Chondrocyte (in vitro differentiated cells): Measurements from ENCODE around the gene PPP2R2C. TPM values are rescaled to one million over a fixed set of nuclear protein-coding genes. Genes with fewer than 3 reads are reported as not detected.

ENCODE experiments used
- DNase-seq: peaks from one replicate; pipeline ENCODE4 v3.0.0; 2021; ENCODE audit warnings: mixed read lengths, low spot score
- H3K27ac Mint-ChIP-seq: one replicate; pipeline ENCODE4 v1.8.0; 2021; ENCODE audit warnings: mild to moderate bottlenecking, moderate library complexity, mixed read lengths; ENCODE audit not compliant: unreplicated experiment
- H3K27me3 Mint-ChIP-seq: 2 replicates; pipeline ENCODE4 v1.8.0; 2021; ENCODE audit warnings: low read depth, mixed read lengths
- H3K36me3 Mint-ChIP-seq: 2 replicates; pipeline ENCODE4 v1.8.0; 2021; ENCODE audit warnings: low read depth, mixed read lengths
- H3K4me1 Mint-ChIP-seq: 2 replicates; pipeline ENCODE4 v1.8.0; 2021; ENCODE audit warnings: low read depth, mild to moderate bottlenecking, mixed read lengths
- H3K4me3 Mint-ChIP-seq: one replicate; pipeline ENCODE4 v1.8.0; 2021; ENCODE audit warnings: mild to moderate bottlenecking, moderate library complexity, mixed read lengths; ENCODE audit not compliant: unreplicated experiment
- H3K9me3 Mint-ChIP-seq: 2 replicates; pipeline ENCODE4 v1.8.0; 2021; ENCODE audit warnings: low read depth, mixed read lengths
- total RNA-seq: library from RNA; stranded (reverse); gene quantifications from 3 replicates; pipeline ENCODE4 v1.2.1, GENCODE V29; 2021
- TF ChIP-seq, protein P1 (sequence below): fragments of 200-600 bp; sonication (generic); IDR thresholded peaks from 2 replicates; pipeline ENCODE4 v1.5.0; 2021; ENCODE audit warnings: antibody characterized with exemption, mild to moderate bottlenecking, moderate library complexity

PPP2R2C gene
- total RNA-seq, 1 donor from 2014 or later = 0.10 TPM

DNA sequence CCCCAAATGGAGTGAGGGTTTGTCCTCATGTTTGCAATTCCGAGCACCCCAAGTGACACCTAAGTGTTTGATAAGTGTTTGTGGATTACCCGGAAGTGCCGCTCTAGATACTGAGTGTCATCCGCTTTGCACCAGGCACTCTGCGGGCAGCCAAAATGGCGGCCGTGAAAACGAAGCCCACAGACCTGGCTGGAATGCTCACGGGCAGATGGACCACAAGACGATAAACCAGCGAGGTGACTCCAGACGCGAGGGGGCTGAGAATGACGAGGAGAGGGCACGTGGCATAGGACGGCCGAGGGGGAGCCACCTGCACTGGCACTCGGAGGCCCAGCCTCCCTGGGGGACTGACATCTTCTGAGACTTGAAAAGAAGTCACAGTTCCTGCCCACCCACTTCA, 51.0 kb downstream of the PPP2R2C start:
- TF ChIP-seq, protein P1, sequence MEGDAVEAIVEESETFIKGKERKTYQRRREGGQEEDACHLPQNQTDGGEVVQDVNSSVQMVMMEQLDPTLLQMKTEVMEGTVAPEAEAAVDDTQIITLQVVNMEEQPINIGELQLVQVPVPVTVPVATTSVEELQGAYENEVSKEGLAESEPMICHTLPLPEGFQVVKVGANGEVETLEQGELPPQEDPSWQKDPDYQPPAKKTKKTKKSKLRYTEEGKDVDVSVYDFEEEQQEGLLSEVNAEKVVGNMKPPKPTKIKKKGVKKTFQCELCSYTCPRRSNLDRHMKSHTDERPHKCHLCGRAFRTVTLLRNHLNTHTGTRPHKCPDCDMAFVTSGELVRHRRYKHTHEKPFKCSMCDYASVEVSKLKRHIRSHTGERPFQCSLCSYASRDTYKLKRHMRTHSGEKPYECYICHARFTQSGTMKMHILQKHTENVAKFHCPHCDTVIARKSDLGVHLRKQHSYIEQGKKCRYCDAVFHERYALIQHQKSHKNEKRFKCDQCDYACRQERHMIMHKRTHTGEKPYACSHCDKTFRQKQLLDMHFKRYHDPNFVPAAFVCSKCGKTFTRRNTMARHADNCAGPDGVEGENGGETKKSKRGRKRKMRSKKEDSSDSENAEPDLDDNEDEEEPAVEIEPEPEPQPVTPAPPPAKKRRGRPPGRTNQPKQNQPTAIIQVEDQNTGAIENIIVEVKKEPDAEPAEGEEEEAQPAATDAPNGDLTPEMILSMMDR = no peak
- H3K27ac Mint-ChIP-seq = no peak overlapping the region
- H3K27me3 Mint-ChIP-seq = peaks cover 35% of the 10 kb centered on the region
- H3K4me1 Mint-ChIP-seq = no peaks in the 10 kb centered on the region
- H3K36me3 Mint-ChIP-seq = no peaks in the 10 kb centered on the region
- peak; percentile 62 for DNase-seq
- H3K9me3 Mint-ChIP-seq = no peaks in the 10 kb centered on the region
- no peak overlapping the region for H3K4me3 Mint-ChIP-seq

DNA sequence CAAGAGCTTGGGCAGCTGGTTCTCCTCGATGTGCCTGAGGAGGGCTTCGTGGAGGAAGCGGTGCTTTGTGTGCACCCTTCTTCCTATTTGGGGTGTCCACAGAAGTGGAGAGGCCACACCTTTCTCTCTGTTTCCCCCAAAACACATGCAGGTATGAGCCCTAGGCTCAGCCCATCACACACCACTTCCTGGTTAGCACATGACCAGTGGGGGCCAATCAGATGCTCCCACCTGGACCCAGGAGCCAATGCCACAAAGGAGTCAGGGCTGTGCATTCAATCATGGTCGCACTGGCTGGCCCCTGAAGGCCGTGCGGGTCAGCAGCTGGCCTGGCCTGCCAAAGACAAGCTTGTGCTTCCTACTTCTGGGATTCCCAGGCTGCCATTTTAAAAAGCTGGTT, 51.4 kb downstream of the PPP2R2C start:
- Mint-ChIP-seq H3K9me3 (no peaks in the 10 kb centered on the region), H3K27me3 (peaks cover 37% of the 10 kb centered on the region), H3K27ac (no peak overlapping the region), H3K4me3 (no peak overlapping the region), H3K36me3 (no peaks in the 10 kb centered on the region), H3K4me1 (no peaks in the 10 kb centered on the region)
- peak; percentile 42 for DNase-seq
- TF ChIP-seq, protein P1 = no peak

DNA sequence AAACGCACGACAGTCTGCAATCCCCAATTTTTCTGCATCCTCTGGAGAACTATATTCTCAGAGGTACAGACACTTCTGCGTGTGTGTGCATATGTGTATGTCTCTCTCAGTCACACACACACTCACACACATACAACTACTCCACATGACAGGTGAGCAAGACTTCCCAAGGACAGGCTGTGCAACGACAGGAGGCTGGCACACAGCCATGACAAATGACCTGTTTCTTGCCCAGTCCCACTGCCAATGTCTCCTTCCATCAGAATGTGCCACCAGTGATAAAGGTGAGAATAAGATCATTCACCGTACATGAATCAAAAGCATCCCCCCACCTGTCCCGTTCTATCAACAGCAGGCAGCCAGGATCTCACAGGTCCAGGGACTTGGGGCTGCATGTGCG, 52.4 kb downstream of the PPP2R2C start:
- Mint-ChIP-seq H3K9me3 (no peaks in the 10 kb centered on the region), H3K27ac (no peak overlapping the region), H3K4me1 (no peaks in the 10 kb centered on the region), H3K36me3 (no peaks in the 10 kb centered on the region), H3K27me3 (peaks cover 31% of the 10 kb centered on the region), H3K4me3 (no peak overlapping the region)
- TF ChIP-seq, protein P1 = no peak
- no peak for DNase-seq

DNA sequence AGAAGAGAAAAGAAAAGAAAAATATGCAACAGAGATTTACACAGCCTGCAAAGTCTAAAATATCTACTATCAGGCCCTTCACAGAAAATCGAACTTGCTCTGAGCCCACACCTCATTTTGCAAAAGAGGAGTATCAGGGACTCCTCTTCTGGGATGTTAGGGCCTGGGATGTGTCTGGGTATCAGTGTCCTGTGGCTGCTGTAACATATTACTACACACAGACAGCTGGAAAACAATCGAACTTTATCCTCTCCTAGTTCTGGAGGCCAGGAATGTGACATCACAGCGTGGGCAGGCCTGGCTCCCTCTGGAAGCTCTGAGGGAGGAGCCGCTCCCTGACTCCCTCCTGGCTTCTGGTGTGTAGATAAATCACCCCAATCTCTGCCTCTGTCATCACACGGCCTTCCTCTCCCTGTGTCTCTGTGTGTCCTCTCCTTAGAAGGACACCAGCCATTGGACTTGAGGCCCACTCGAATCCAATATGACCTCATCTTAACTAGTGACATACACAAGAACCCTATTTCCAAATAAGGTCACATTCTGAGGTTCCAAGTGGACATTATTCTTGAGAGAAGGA, 52.9 kb downstream of the PPP2R2C start:
- Mint-ChIP-seq H3K9me3 (no peaks in the 10 kb centered on the region), H3K4me3 (no peak overlapping the region), H3K27ac (no peak overlapping the region), H3K36me3 (no peaks in the 10 kb centered on the region), H3K4me1 (no peaks in the 10 kb centered on the region), H3K27me3 (peaks cover 30% of the 10 kb centered on the region)
- TF ChIP-seq, protein P1 = no peak
- no peak for DNase-seq

DNA sequence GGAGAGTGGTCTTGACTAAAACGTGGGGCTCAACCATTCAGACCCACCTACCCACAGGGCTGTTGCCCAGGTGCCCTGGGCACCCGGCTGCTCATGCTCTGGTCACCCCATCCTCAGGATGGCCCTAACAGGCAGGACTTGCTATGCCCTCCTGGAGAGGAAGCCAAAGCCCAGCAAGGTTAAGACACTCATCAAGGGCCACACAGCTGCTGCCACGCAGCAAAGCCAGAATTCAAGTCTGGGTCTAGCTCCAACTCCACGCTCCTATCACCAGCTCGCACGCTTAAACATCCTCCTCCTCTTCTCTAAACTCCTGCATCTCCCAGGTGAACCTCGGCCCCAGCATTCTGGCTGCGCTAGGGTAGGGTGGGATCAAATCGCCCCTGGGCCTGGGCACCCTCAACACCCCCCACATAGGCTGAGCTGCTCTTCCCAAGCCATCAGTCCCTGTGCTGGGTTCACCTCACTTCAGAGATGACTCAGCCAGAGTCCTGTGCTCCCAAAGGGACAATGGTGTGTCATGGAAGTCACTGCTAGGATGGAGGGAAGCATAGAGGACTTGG, 54.1 kb downstream of the PPP2R2C start:
- TF ChIP-seq, protein P1 = no peak

More for the DNA sequence above, 54.1 kb downstream of the PPP2R2C start:
- Mint-ChIP-seq H3K4me3 (no peak overlapping the region), H3K36me3 (no peaks in the 10 kb centered on the region), H3K27me3 (peaks cover 24% of the 10 kb centered on the region), H3K4me1 (no peaks in the 10 kb centered on the region), H3K9me3 (no peaks in the 10 kb centered on the region), H3K27ac (no peak overlapping the region)
- no peak for DNase-seq
